PFSK-1 (cell line): Measurements from ENCODE around the gene CACNA1D.

ENCODE experiments used
- POLR2AphosphoS5 ChIP-seq: IDR thresholded peaks from 2 replicates; pipeline ENCODE4 v1.6.1; 2012; ENCODE audit warnings: low read depth, mild to moderate bottlenecking, control low read depth, low read length, moderate library complexity
- SIN3A ChIP-seq: IDR thresholded peaks from 2 replicates; pipeline ENCODE4 v1.6.1; 2012; ENCODE audit warnings: mild to moderate bottlenecking, low read length, moderate library complexity, borderline replicate concordance; ENCODE audit not compliant: insufficient read depth
- TF ChIP-seq, protein P1 (sequence below), 2 experiments: IDR thresholded peaks; 2 replicates each; pipeline versions ENCODE4 v1.6.1 to v1.8.0; 2011 to 2012; ENCODE audit warnings: low read depth in 2 of 2, low read length in 2 of 2, control low read depth in 1 of 2, inconsistent platforms in 1 of 2, mild to moderate bottlenecking in 1 of 2, moderate library complexity in 1 of 2; ENCODE audit not compliant: insufficient read depth in 1 of 2

- TF ChIP-seq POLR2AphosphoS5 (no peak), SIN3A (no peak)
- TF ChIP-seq, protein P1, sequence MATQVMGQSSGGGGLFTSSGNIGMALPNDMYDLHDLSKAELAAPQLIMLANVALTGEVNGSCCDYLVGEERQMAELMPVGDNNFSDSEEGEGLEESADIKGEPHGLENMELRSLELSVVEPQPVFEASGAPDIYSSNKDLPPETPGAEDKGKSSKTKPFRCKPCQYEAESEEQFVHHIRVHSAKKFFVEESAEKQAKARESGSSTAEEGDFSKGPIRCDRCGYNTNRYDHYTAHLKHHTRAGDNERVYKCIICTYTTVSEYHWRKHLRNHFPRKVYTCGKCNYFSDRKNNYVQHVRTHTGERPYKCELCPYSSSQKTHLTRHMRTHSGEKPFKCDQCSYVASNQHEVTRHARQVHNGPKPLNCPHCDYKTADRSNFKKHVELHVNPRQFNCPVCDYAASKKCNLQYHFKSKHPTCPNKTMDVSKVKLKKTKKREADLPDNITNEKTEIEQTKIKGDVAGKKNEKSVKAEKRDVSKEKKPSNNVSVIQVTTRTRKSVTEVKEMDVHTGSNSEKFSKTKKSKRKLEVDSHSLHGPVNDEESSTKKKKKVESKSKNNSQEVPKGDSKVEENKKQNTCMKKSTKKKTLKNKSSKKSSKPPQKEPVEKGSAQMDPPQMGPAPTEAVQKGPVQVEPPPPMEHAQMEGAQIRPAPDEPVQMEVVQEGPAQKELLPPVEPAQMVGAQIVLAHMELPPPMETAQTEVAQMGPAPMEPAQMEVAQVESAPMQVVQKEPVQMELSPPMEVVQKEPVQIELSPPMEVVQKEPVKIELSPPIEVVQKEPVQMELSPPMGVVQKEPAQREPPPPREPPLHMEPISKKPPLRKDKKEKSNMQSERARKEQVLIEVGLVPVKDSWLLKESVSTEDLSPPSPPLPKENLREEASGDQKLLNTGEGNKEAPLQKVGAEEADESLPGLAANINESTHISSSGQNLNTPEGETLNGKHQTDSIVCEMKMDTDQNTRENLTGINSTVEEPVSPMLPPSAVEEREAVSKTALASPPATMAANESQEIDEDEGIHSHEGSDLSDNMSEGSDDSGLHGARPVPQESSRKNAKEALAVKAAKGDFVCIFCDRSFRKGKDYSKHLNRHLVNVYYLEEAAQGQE (IDR thresholded peaks at IDR 0.05; ENCODE audit: insufficient read depth in 1 of 2, low read depth in 2 of 2, low read length in 2 of 2) = no peak
Observed at GRCh38 chr3:53766706-53767105, 272.3 kb downstream of the CACNA1D start.
